PC-3 (cell line): ENCODE data around the gene CRISPLD2.

Experiments
- EZH2 ChIP-seq: fragments of 300-600 bp; sonication (generic); IDR thresholded peaks from one replicate; pipeline ENCODE4 v1.6.1; 2017; ENCODE audit warnings: antibody characterized with exemption, mild to moderate bottlenecking, low read length; ENCODE audit not compliant: unreplicated experiment
- EZH2phosphoT487 ChIP-seq: fragments of 300-600 bp; sonication (generic); IDR thresholded peaks from 2 replicates; pipeline ENCODE4 v1.6.1; 2018; ENCODE audit warnings: mild to moderate bottlenecking, antibody characterized with exemption, low read length, borderline replicate concordance
- TF ChIP-seq, protein P1 (sequence below): fragments of 300-600 bp; sonication (generic); conservative IDR thresholded peaks from 2 replicates; pipeline ENCODE4 v1.5.1; 2017; ENCODE audit warnings: antibody characterized with exemption, low read depth, mild to moderate bottlenecking, low read length

GRCh38 chr16:84907051-84907450 lies 87.3 kb downstream of the CRISPLD2 start:
- no peak for TF ChIP-seq EZH2phosphoT487
- TF ChIP-seq, protein P1, sequence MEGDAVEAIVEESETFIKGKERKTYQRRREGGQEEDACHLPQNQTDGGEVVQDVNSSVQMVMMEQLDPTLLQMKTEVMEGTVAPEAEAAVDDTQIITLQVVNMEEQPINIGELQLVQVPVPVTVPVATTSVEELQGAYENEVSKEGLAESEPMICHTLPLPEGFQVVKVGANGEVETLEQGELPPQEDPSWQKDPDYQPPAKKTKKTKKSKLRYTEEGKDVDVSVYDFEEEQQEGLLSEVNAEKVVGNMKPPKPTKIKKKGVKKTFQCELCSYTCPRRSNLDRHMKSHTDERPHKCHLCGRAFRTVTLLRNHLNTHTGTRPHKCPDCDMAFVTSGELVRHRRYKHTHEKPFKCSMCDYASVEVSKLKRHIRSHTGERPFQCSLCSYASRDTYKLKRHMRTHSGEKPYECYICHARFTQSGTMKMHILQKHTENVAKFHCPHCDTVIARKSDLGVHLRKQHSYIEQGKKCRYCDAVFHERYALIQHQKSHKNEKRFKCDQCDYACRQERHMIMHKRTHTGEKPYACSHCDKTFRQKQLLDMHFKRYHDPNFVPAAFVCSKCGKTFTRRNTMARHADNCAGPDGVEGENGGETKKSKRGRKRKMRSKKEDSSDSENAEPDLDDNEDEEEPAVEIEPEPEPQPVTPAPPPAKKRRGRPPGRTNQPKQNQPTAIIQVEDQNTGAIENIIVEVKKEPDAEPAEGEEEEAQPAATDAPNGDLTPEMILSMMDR: no peak
- TF ChIP-seq EZH2: no peak
